HepG2 (cell line): ENCODE data around the gene AZU1. TPM values are rescaled to one million over a fixed set of nuclear protein-coding genes. Genes with fewer than 3 reads are reported as not detected.

Source experiments
- ATAC-seq: fragments of 200-7000 bp; cut with Tn5 transposase; 3 replicates; pipeline ENCODE4 v1.9.1; 2020; ENCODE audit warnings: mild to moderate bottlenecking, moderate library complexity
- BruUV-seq: library from RNA; stranded (reverse); fragments of 400-500 nt; replicated peaks from 2 replicates; lab custom pipeline; 2021; lab: Mats Ljungman, UMichigan
- CTCF ChIA-PET: fragments of 300-600 bp; formaldehyde crosslinking; extraction: SDS; loops from one replicate; lab custom pipeline; 2021; ENCODE audit warnings: low total read pairs, inconsistent platforms, low intra/inter-chr PET ratio; lab: Yijun Ruan, JAX
- POLR2A ChIA-PET: fragments of 350-600 bp; sonication (Branson Sonifier 250); formaldehyde crosslinking; loops from one replicate; lab custom pipeline; 2020; ENCODE audit warnings: antibody characterized with exemption, inconsistent platforms; lab: Yijun Ruan, JAX
- DNase-seq: peaks from one replicate; pipeline ENCODE4 v3.0.0-alpha.2; 2015; ENCODE audit warnings: low spot score
- FAIRE-seq: peaks from 3 replicates; lab custom pipeline; 2011; peaks lifted over from hg19 to GRCh38; lab: Jason Lieb, UNC
- H2AFZ ChIP-seq: one replicate; pipeline ENCODE4 v1.6.1; 2011; ENCODE audit warnings: low read length, inconsistent platforms
- H3K27ac ChIP-seq: fragments of 300-600 bp; 3 replicates; pipeline ENCODE4 v1.8.0; 2011; ENCODE audit warnings: mixed run types, mild to moderate bottlenecking, mixed read lengths, low read length, inconsistent platforms; ENCODE audit not compliant: insufficient read depth; ENCODE audit errors: extremely low read length
- H3K27me3 ChIP-seq, 2 experiments: fragments of 200-600 bp in 1 of 2; 2 replicates in 1 of 2; 3 replicates in 1 of 2; pipeline versions ENCODE4 v1.6.0 to v1.8.0; 2011; ENCODE audit warnings: low read length in 2 of 2, mild to moderate bottlenecking in 2 of 2, moderate library complexity in 2 of 2, inconsistent platforms in 1 of 2; ENCODE audit not compliant: insufficient read depth in 2 of 2, control insufficient read depth in 1 of 2
- H3K36me3 ChIP-seq, 2 experiments: fragments of 200-600 bp in 1 of 2; replicated peaks in 1 of 2; 2 replicates in 1 of 2; 3 replicates in 1 of 2; pipeline versions ENCODE4 v1.5.1 to v1.8.0; 2011; ENCODE audit warnings: low read length in 2 of 2, inconsistent platforms in 1 of 2; ENCODE audit not compliant: insufficient read depth in 2 of 2, control insufficient read depth in 1 of 2
- H3K4me1 ChIP-seq: 2 replicates; pipeline ENCODE4 v1.5.1; 2012; ENCODE audit warnings: low read length, inconsistent platforms; ENCODE audit not compliant: insufficient read depth
- H3K4me2 ChIP-seq: 2 replicates; pipeline ENCODE4 v1.6.0; 2011; ENCODE audit warnings: low read depth, low read length, inconsistent platforms
- H3K4me3 ChIP-seq, 3 experiments: fragments of 200-600 bp in 1 of 3; sonication (generic), shearing (Covaris generic) in 1 of 3; replicated peaks in 1 of 3; 2 replicates each; pipeline ENCODE4 v1.5.1; 2011 to 2016; ENCODE audit warnings: low read length in 3 of 3, inconsistent platforms in 2 of 3, low read depth in 2 of 3, mild to moderate bottlenecking in 2 of 3, control low read depth in 1 of 3, mixed read lengths in 1 of 3; ENCODE audit not compliant: insufficient read depth in 1 of 3
- H3K79me2 ChIP-seq: one replicate; pipeline ENCODE4 v1.6.1; 2011; ENCODE audit warnings: low read length, inconsistent platforms; ENCODE audit not compliant: insufficient read depth
- H3K9ac ChIP-seq: 2 replicates; pipeline ENCODE4 v1.6.0; 2011; ENCODE audit warnings: mild to moderate bottlenecking, low read depth, low read length, inconsistent platforms; ENCODE audit not compliant: insufficient read depth
- H3K9me3 ChIP-seq: 2 replicates; pipeline ENCODE4 v1.5.1; 2012; ENCODE audit warnings: mild to moderate bottlenecking, low read length
- H4K20me1 ChIP-seq: 2 replicates; pipeline ENCODE4 v1.6.0; 2011; ENCODE audit warnings: inconsistent platforms, mild to moderate bottlenecking, low read length, moderate library complexity; ENCODE audit not compliant: insufficient read depth
- BHLHE40 ChIP-seq: IDR thresholded peaks from 2 replicates; pipeline ENCODE4 v1.6.1; 2011; ENCODE audit warnings: low read length, improper control_type of control experiment
- GFI1 ChIP-seq: sonication (generic); formaldehyde crosslinking; IDR thresholded peaks from 2 replicates; pipeline ENCODE4 v1.5.0; 2020; ENCODE audit warnings: missing genetic modification reagents, mild to moderate bottlenecking, borderline replicate concordance
- NFYC ChIP-seq: IDR thresholded peaks from 2 replicates; pipeline ENCODE4 v1.6.1; 2016; ENCODE audit warnings: missing genetic modification reagents, missing compliant biosample characterization
- SNAI1 ChIP-seq: sonication (generic); formaldehyde crosslinking; IDR thresholded peaks from 2 replicates; pipeline ENCODE4 v1.5.0; 2020; ENCODE audit warnings: mild to moderate bottlenecking, missing genetic modification reagents, borderline replicate concordance
- TAF1 ChIP-seq: sonication (generic); formaldehyde crosslinking; IDR thresholded peaks from 2 replicates; pipeline ENCODE4 v1.4.0; 2020; ENCODE audit warnings: missing genetic modification reagents
- ZC3H4 ChIP-seq: sonication (generic); formaldehyde crosslinking; IDR thresholded peaks from 2 replicates; pipeline ENCODE4 v1.4.0; 2020; ENCODE audit warnings: missing genetic modification reagents, borderline replicate concordance
- ZNF235 ChIP-seq: sonication (generic); formaldehyde crosslinking; IDR thresholded peaks from 2 replicates; pipeline ENCODE4 v1.8.1; 2023; ENCODE audit warnings: mild to moderate bottlenecking, missing genetic modification reagents, borderline replicate concordance
- ZNF253 ChIP-seq: sonication (generic); formaldehyde crosslinking; IDR thresholded peaks from 2 replicates; pipeline ENCODE4 v1.8.0; 2022; ENCODE audit warnings: mild to moderate bottlenecking, missing genetic modification reagents, borderline replicate concordance
- ZNF354B ChIP-seq: sonication (generic); formaldehyde crosslinking; IDR thresholded peaks from 2 replicates; pipeline ENCODE4 v1.8.0; 2022; ENCODE audit warnings: mild to moderate bottlenecking, missing genetic modification reagents
- ZNF484 ChIP-seq: sonication (generic); formaldehyde crosslinking; IDR thresholded peaks from 2 replicates; pipeline ENCODE4 v1.5.1; 2020; ENCODE audit warnings: mild to moderate bottlenecking, low read depth, missing genetic modification reagents, borderline replicate concordance
- ZSCAN20 ChIP-seq: sonication (generic); formaldehyde crosslinking; IDR thresholded peaks from 2 replicates; pipeline ENCODE4 v1.4.0; 2020; ENCODE audit warnings: missing genetic modification reagents, mild to moderate bottlenecking, borderline replicate concordance
- WGBS: methylation state at CpG from one replicate; pipeline ENCODE4 v1.1.6; 2017; ENCODE audit warnings: low lambda C conversion rate; 5-methylcytosine and 5-hydroxymethylcytosine counted together
- in situ Hi-C: cut with HindIII; loops from 2 replicates; pipeline ENCODE4 v1.10.0; 2017; ENCODE audit warnings: low pct_unique_long_range_greater_than_20kb; ENCODE audit not compliant: extremely low pct_ligation_motif_present
- intact Hi-C: fragments of 100-400 bp; cut with micrococcal nuclease; formaldehyde crosslinking; loops from one replicate; pipeline ENCODE4 v1.10.0; 2022; ENCODE audit not compliant: unreplicated experiment
- polyA plus RNA-seq, 8 experiments: library from polyadenylated mRNA; depleted of rRNA in 3 of 8; stranded (reverse) in 7 of 8; unstranded in 1 of 8; fragments of >200 nt; fragmentation: Illumina TruSeq in 4 of 8; extraction: Trizol in 4 of 8; gene quantifications; 2 replicates each; pipeline versions ENCODE4 v1.2.1 to v1.2.3, GENCODE V29; 2011 to 2016; ENCODE audit warnings: low read depth in 4 of 8, missing spikeins in 1 of 8, mixed read lengths in 1 of 8; ENCODE audit not compliant: insufficient read depth in 1 of 8
- total RNA-seq, 5 experiments: library from RNA; depleted of rRNA; stranded (reverse); fragments of >200 nt; fragmentation: Illumina TruSeq; extraction: Trizol; gene quantifications; 2 replicates each; pipeline ENCODE4 v1.2.3, GENCODE V29; 2016; ENCODE audit warnings: low read depth in 1 of 5
- TF ChIP-seq, protein P1 (sequence below): IDR thresholded peaks from 2 replicates; pipeline ENCODE4 v1.6.1; 2016; ENCODE audit warnings: mild to moderate bottlenecking, missing biosample characterization, missing genetic modification reagents
- TF ChIP-seq, protein P2 (sequence below): sonication (generic); formaldehyde crosslinking; IDR thresholded peaks from 2 replicates; pipeline ENCODE4 v1.5.1; 2020; ENCODE audit warnings: mild to moderate bottlenecking, missing genetic modification reagents, moderate library complexity
- TF ChIP-seq, protein P3 (sequence below): sonication (generic); formaldehyde crosslinking; IDR thresholded peaks from 2 replicates; pipeline ENCODE4 v1.5.1; 2020; ENCODE audit warnings: missing genetic modification reagents, mild to moderate bottlenecking, borderline replicate concordance
- TF ChIP-seq, protein P4 (sequence below): sonication (generic); formaldehyde crosslinking; IDR thresholded peaks from 2 replicates; pipeline ENCODE4 v1.4.0; 2020; ENCODE audit warnings: missing genetic modification reagents

The AZU1 gene
- total and polyA plus RNA-seq, 2 of the 13 experiments (the other 11 are each of a cell fraction or from before 2014, with no cell fraction given), result not detected

DNA sequence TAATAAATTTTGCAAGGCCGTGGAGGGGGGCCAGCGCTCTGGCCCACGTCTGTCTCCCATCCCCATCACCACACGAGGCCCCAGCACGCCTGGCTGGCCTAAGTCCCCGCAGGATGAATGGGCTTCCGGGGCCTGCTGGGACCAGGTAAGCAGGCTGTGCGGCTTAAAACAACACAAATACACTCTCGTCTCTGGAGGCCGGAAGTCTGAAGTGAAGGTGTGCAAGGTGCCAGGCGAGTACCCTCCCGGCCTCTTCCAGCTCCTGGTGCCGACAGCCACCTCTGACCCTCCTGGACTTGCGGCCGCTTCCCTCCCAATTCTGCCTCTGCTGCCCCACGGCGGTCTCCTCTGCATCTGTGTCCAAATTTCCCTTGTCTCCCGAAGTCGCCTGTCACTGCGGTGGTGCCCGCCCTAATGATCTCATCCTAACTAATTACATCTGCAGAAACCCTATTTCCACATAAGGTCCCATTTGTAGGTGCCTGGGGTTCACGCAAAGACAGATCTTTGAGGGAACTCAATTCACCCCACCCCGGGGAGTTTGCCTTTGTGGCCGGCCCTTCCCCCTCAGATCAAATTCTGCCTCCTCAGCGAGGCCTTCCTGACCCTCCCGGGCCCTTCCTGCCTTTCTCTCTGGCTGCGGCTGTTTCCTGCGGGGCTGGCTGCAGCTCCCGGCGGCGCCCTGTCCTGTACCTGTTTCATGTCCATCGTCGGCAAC is 38.5 kb upstream of the AZU1 start:
- ChIA-PET POLR2A (interaction anchor here (0.8 to 2.5 kb wide), 7 partner anchors 10 to 265 kb away, joined by 3 to 16 read pairs (median 3); no protein-coding TSS in a partner anchor), CTCF (interaction anchor here (2.1 kb wide), 1 partner anchor 18 kb away, joined by 9 read pairs; no protein-coding TSS in a partner anchor)
- Histone ChIP-seq H3K9me3 (no peaks in the 10 kb centered on the region), H4K20me1 (no peaks in the 10 kb centered on the region), H3K4me1 (peaks cover 61% of the 10 kb centered on the region), H3K4me3 (peak overlapping the region; percentile 51 to 68 (median 61)), H2AFZ (no peak overlapping the region), H3K27ac (peak overlapping the region; percentile 89), H3K79me2 (no peaks in the 10 kb centered on the region), H3K27me3 (no peaks in the 10 kb centered on the region), H3K9ac (peak overlapping the region; percentile 68), H3K4me2 (peak overlapping the region; percentile 83), H3K36me3 (no peaks in the 10 kb centered on the region)
- FAIRE-seq, result peak; percentile 32
- in situ Hi-C loops, result no loop called here
- peak; percentile 58 for DNase-seq
- peak; percentile 81 for ATAC-seq
- TSS peak; percentile 77 for BruUV-seq
- intact Hi-C loops, result loop anchor here (10.0 kb wide), 1 partner anchor 206 kb away; no protein-coding TSS in a partner anchor
- 2% methylated on average over 28 of the region's 33 CpGs for WGBS
- TF ChIP-seq, protein P1, sequence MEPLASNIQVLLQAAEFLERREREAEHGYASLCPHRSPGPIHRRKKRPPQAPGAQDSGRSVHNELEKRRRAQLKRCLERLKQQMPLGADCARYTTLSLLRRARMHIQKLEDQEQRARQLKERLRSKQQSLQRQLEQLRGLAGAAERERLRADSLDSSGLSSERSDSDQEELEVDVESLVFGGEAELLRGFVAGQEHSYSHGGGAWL (CRISPR knock-in tag), result no peak
- TF ChIP-seq ZNF235 (CRISPR knock-in tag), result no peak
- TF ChIP-seq TAF1 (CRISPR knock-in tag), result peak; percentile 50; the same call in 1 of the 2 replicates
- TF ChIP-seq, protein P2, sequence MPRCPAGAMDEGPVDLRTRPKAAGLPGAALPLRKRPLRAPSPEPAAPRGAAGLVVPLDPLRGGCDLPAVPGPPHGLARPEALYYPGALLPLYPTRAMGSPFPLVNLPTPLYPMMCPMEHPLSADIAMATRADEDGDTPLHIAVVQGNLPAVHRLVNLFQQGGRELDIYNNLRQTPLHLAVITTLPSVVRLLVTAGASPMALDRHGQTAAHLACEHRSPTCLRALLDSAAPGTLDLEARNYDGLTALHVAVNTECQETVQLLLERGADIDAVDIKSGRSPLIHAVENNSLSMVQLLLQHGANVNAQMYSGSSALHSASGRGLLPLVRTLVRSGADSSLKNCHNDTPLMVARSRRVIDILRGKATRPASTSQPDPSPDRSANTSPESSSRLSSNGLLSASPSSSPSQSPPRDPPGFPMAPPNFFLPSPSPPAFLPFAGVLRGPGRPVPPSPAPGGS (CRISPR knock-in tag), result 0 out of 2 replicates have a peak, but pooled peaks have one; percentile 45
- TF ChIP-seq GFI1, result 0 out of 2 replicates have a peak, but pooled peaks have one; percentile 39
- TF ChIP-seq SNAI1 (CRISPR knock-in tag), result no peak
- TF ChIP-seq ZNF354B (CRISPR knock-in tag), result no peak
- TF ChIP-seq, protein P3, sequence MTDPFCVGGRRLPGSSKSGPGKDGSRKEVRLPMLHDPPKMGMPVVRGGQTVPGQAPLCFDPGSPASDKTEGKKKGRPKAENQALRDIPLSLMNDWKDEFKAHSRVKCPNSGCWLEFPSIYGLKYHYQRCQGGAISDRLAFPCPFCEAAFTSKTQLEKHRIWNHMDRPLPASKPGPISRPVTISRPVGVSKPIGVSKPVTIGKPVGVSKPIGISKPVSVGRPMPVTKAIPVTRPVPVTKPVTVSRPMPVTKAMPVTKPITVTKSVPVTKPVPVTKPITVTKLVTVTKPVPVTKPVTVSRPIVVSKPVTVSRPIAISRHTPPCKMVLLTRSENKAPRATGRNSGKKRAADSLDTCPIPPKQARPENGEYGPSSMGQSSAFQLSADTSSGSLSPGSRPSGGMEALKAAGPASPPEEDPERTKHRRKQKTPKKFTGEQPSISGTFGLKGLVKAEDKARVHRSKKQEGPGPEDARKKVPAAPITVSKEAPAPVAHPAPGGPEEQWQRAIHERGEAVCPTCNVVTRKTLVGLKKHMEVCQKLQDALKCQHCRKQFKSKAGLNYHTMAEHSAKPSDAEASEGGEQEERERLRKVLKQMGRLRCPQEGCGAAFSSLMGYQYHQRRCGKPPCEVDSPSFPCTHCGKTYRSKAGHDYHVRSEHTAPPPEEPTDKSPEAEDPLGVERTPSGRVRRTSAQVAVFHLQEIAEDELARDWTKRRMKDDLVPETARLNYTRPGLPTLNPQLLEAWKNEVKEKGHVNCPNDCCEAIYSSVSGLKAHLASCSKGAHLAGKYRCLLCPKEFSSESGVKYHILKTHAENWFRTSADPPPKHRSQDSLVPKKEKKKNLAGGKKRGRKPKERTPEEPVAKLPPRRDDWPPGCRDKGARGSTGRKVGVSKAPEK (CRISPR knock-in tag), result no peak
- TF ChIP-seq, protein P4, sequence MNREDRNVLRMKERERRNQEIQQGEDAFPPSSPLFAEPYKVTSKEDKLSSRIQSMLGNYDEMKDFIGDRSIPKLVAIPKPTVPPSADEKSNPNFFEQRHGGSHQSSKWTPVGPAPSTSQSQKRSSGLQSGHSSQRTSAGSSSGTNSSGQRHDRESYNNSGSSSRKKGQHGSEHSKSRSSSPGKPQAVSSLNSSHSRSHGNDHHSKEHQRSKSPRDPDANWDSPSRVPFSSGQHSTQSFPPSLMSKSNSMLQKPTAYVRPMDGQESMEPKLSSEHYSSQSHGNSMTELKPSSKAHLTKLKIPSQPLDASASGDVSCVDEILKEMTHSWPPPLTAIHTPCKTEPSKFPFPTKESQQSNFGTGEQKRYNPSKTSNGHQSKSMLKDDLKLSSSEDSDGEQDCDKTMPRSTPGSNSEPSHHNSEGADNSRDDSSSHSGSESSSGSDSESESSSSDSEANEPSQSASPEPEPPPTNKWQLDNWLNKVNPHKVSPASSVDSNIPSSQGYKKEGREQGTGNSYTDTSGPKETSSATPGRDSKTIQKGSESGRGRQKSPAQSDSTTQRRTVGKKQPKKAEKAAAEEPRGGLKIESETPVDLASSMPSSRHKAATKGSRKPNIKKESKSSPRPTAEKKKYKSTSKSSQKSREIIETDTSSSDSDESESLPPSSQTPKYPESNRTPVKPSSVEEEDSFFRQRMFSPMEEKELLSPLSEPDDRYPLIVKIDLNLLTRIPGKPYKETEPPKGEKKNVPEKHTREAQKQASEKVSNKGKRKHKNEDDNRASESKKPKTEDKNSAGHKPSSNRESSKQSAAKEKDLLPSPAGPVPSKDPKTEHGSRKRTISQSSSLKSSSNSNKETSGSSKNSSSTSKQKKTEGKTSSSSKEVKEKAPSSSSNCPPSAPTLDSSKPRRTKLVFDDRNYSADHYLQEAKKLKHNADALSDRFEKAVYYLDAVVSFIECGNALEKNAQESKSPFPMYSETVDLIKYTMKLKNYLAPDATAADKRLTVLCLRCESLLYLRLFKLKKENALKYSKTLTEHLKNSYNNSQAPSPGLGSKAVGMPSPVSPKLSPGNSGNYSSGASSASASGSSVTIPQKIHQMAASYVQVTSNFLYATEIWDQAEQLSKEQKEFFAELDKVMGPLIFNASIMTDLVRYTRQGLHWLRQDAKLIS (CRISPR knock-in tag), result no peak
- TF ChIP-seq NFYC (CRISPR knock-in tag), result no peak
- TF ChIP-seq ZC3H4 (CRISPR knock-in tag), result no peak
- TF ChIP-seq ZSCAN20, result no peak
- no peak for TF ChIP-seq ZNF484
- TF ChIP-seq BHLHE40, result no peak
- TF ChIP-seq ZNF253 (CRISPR knock-in tag), result no peak
